Measurements from ENCODE around the gene HTR1E. TPM values are rescaled to one million over a fixed set of nuclear protein-coding genes. Genes with fewer than 3 reads are reported as not detected.

The HTR1E gene
- total RNA-seq = not detected in 2 replicates

GRCh38 chr6:86937219-86938079 is at the start of gene HTR1E:
HTR1E (plus strand) TSS chr6:86937528; CDS start chr6:87015335, 77,807 bp downstream.

Other genes with a start within 250 kb of the HTR1E start
- 1.7 and 4.6 TPM in 2 replicates for gene CGA, start 157.6 kb downstream of the HTR1E start, total RNA-seq
- gene ZNF292, start 218.0 kb downstream of the HTR1E start, total RNA-seq = 4.3 and 7.8 TPM in 2 replicates

Data from myometrial cell (primary cell).